ENCODE data around the gene TMEM223.

The TMEM223 gene

GRCh38 chr11:62747475-62748160 lies 44.2 kb downstream of the TMEM223 start:
- Histone ChIP-seq H3K27ac (ENCODE audit: low read depth, low read length) (no peak overlapping the region), H3K79me2 (ENCODE audit: control insufficient read depth, low read length) (peaks cover 10% of the 10 kb centered on the region), H4K20me1 (ENCODE audit: control insufficient read depth, insufficient read depth, low read depth, low read length) (no peaks in the 10 kb centered on the region), H3K4me1 (ENCODE audit: control insufficient read depth, low read length) (peaks cover 6% of the 10 kb centered on the region; the same call in 1 of the 2 replicates), H3K4me3 (ENCODE audit: low read length) (no peak overlapping the region), H3K9me3 (ENCODE audit: control insufficient read depth, insufficient read depth, low read length) (no peaks in the 10 kb centered on the region), H3F3A (ENCODE audit: control insufficient read depth, insufficient read depth) (peaks cover 15% of the 10 kb centered on the region), H3K36me3 (ENCODE audit: control insufficient read depth, low read length) (peaks cover 8% of the 10 kb centered on the region), H3K9me2 (replicated peaks; ENCODE audit: control insufficient read depth, low read length) (no peaks in the 10 kb centered on the region), H3K4me2 (ENCODE audit: low read length) (no peak overlapping the region), H3K27me3 (ENCODE audit: control insufficient read depth, low read length) (no peaks in the 10 kb centered on the region)
- no peak for TF ChIP-seq EZH2phosphoT487 (IDR thresholded peaks at IDR 0.05; ENCODE audit: borderline replicate concordance, low read length)
- TF ChIP-seq CTCF (IDR thresholded peaks at IDR 0.05; ENCODE audit: low read depth, low read length, poor library complexity, severe bottlenecking), result no peak

All from DOHH2 (cell line).